ENCODE data around the gene C11orf52. TPM values are rescaled to one million over a fixed set of nuclear protein-coding genes. Genes with fewer than 3 reads are reported as not detected.
A peak's percentile ranks its signal among the peaks of the same experiment; 100 is the strongest.
"Not testable (repeated sequence)": the region's sequence is repeated elsewhere in the genome, so short reads cannot be mapped to it uniquely, and the experiment has no call there.

Gene C11orf52
- total and polyA plus RNA-seq, 8 donors, result 9.3 to 23.3 (median 12.6) TPM

- Histone ChIP-seq H3K27ac (peak overlapping the region; percentile 61 to 91 (median 82)), H3K9me3 (no peaks in the 10 kb centered on the region), H3K36me3 (no peaks in the 10 kb centered on the region), H3K27me3 (no peaks in the 10 kb centered on the region), H3K4me1 (peaks cover 24 to 39% (median 37%) of the 10 kb centered on the region in 3 donors), H3K4me3 (peak overlapping the region in 2 of 4 donors; percentile 15 to 32)
- ATAC-seq (peak; percentile 91 to 95 (median 92)), DNase-seq (peak; percentile 97 to 98 (median 98)), FAIRE-seq (no peak)
- 0 to 1% methylated on average over 44 to 47 of the region's 47 CpGs for WGBS, 2 donors
- intact Hi-C loops (cut with DNase I), result loop anchor here in 1 of 3 donors (5.0 kb wide), 1 partner anchor 56 kb away; no protein-coding TSS in a partner anchor
- TF ChIP-seq CTCF (IDR thresholded peaks at IDR 0.05), result no peak
Measured at GRCh38 chr11:111926505-111927391, 8.0 kb downstream of the C11orf52 start.

GRCh38 chr11:111930472-111930871 is 11.8 kb downstream of the C11orf52 start:
- TF ChIP-seq CTCF (IDR thresholded peaks at IDR 0.05), result no peak
- intact Hi-C loops (cut with DNase I), result loop anchor here in 1 of 3 donors (10.0 kb wide), 1 partner anchor 54 kb away; no protein-coding TSS in a partner anchor
- Histone ChIP-seq H3K4me1 (peaks cover 7 to 16% (median 9%) of the 10 kb centered on the region in 3 donors), H3K9me3 (no peaks in the 10 kb centered on the region), H3K27me3 (no peaks in the 10 kb centered on the region), H3K36me3 (no peaks in the 10 kb centered on the region), H3K27ac (no peak overlapping the region), H3K4me3 (no peak overlapping the region)
- FAIRE-seq, result no peak
- no peak for DNase-seq
- 33 to 36% methylated on average over 4 of the region's 4 CpGs for WGBS, 2 donors
- no peak for ATAC-seq

GRCh38 chr11:111932611-111932950 is 13.9 kb downstream of the C11orf52 start:
- 67 to 84% methylated on average over 2 of the region's 2 CpGs for WGBS, 2 donors
- FAIRE-seq, result no peak
- Histone ChIP-seq H3K27me3 (no peaks in the 10 kb centered on the region), H3K27ac (no peak overlapping the region), H3K4me1 (peaks cover 0 to 12% (median 5%) of the 10 kb centered on the region in 3 donors), H3K9me3 (no peaks in the 10 kb centered on the region), H3K4me3 (no peak overlapping the region), H3K36me3 (no peaks in the 10 kb centered on the region)
- ATAC-seq, result no peak
- no peak for TF ChIP-seq CTCF (IDR thresholded peaks at IDR 0.05)
- no peak for DNase-seq
- intact Hi-C loops (cut with DNase I), result loop anchor here in 1 of 3 donors (10.0 kb wide), 1 partner anchor 52 kb away; no protein-coding TSS in a partner anchor

- H3K9me3 ChIP-seq, H3K27me3 ChIP-seq, H3K27ac ChIP-seq, H3K4me3 ChIP-seq, DNase-seq, FAIRE-seq, ATAC-seq, H3K36me3 ChIP-seq: not testable (repeated sequence)
- intact Hi-C loops (cut with DNase I), result loop anchor here in 1 of 3 donors (10.0 kb wide), 1 partner anchor 52 kb away; no protein-coding TSS in a partner anchor
- 89 to 93% methylated on average over 14 of the region's 14 CpGs for WGBS, 2 donors
- H3K4me1 ChIP-seq, result peaks cover 0 to 11% (median 5%) of the 10 kb centered on the region in 3 donors
Measured at GRCh38 chr11:111933176-111933575, 14.5 kb downstream of the C11orf52 start.

GRCh38 chr11:111933872-111934271 is 15.2 kb downstream of the C11orf52 start:
- no peak for DNase-seq
- intact Hi-C loops (cut with DNase I), result loop anchor here in 1 of 3 donors (10.0 kb wide), 1 partner anchor 51 kb away; no protein-coding TSS in a partner anchor

More at GRCh38 chr11:111933872-111934271, 15.2 kb downstream of the C11orf52 start:
- 53 to 66% methylated on average over 1 of the region's 1 CpG for WGBS, 2 donors
- no peak for FAIRE-seq
- TF ChIP-seq CTCF (IDR thresholded peaks at IDR 0.05), result no peak
- Histone ChIP-seq H3K36me3 (no peaks in the 10 kb centered on the region), H3K9me3 (no peaks in the 10 kb centered on the region), H3K4me1 (peaks cover 0 to 11% (median 5%) of the 10 kb centered on the region in 3 donors), H3K27ac (no peak overlapping the region), H3K27me3 (no peaks in the 10 kb centered on the region), H3K4me3 (no peak overlapping the region)
- ATAC-seq, result no peak

Data from pancreas (tissue), 10 donors.